HUES6 (cell line): ENCODE measurements around the gene ZBTB49.

Source experiments
- H3K27ac ChIP-seq: 2 replicates; pipeline ENCODE4 v1.7.0; 2013; ENCODE audit warnings: low read depth, mild to moderate bottlenecking, low read length, inconsistent platforms
- H3K27me3 ChIP-seq: 2 replicates; pipeline ENCODE4 v1.6.1; 2013; ENCODE audit warnings: low read length; ENCODE audit not compliant: control insufficient read depth, insufficient read depth
- H3K36me3 ChIP-seq: 2 replicates; pipeline ENCODE4 v1.6.1; 2013; ENCODE audit warnings: low read length; ENCODE audit not compliant: control insufficient read depth, insufficient read depth
- H3K4me1 ChIP-seq: 2 replicates; pipeline ENCODE4 v1.6.1; 2013; ENCODE audit warnings: low read length; ENCODE audit not compliant: control insufficient read depth, insufficient read depth
- H3K4me3 ChIP-seq: 2 replicates; pipeline ENCODE4 v1.5.1; 2013; ENCODE audit warnings: low read depth, low read length
- H3K9ac ChIP-seq: one replicate; pipeline ENCODE4 v1.6.1; 2013; ENCODE audit warnings: mild to moderate bottlenecking, low read length
- H3K9me3 ChIP-seq: 2 replicates; pipeline ENCODE4 v1.6.1; 2013; ENCODE audit warnings: low read depth, low read length; ENCODE audit not compliant: control insufficient read depth, insufficient read depth

Gene ZBTB49

DNA sequence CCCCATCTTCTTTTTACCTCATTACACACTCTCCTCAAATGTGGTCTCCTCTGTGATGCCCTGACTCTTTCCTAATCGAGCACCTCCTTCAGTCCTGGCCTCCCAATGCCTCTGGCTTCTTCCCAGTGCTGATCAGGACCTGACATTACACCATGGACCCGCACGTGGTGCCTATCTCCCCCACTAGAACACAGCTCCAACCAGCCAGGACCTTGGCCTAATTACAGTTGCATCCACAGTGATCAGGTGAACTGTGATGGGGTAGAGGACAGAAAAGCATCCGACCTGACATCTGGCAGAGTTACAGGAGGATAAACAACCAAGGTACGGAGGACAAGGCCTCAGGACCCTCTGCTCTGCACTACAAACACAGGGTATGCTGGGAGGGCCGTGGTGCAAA, 12.5 kb upstream of the ZBTB49 start:
- no peak overlapping the region for H3K27ac ChIP-seq
- H3K4me3 ChIP-seq: no peak overlapping the region
- H3K9ac ChIP-seq: no peak overlapping the region
- H3K27me3 ChIP-seq: no peaks in the 10 kb centered on the region
- H3K4me1 ChIP-seq: no peaks in the 10 kb centered on the region
- H3K36me3 ChIP-seq: peaks cover 90% of the 10 kb centered on the region
- H3K9me3 ChIP-seq: no peaks in the 10 kb centered on the region

DNA sequence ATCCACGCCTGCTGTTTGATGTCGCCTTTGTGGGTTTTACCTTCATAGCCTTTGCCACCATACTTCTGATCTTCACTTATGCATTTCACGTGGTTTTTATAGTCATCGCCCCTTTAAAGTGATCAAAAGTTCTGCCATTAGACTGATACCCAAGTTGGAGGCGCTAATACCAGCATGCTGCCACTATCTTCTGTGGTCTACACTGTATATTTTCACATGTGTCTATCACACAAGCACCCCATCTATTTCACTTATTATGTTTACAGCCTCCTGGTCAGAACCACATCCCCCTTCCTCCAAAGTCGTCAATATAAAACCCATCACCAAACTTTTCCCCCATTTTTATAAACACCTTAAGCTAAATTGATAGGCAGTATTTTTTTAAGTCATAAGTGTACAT, 8.3 kb upstream of the ZBTB49 start:
- H3K27ac ChIP-seq: no peak overlapping the region
- H3K36me3 ChIP-seq: peaks cover 91% of the 10 kb centered on the region
- no peak overlapping the region for H3K9ac ChIP-seq
- no peaks in the 10 kb centered on the region for H3K9me3 ChIP-seq
- no peaks in the 10 kb centered on the region for H3K4me1 ChIP-seq
- no peak overlapping the region for H3K4me3 ChIP-seq
- H3K27me3 ChIP-seq: no peaks in the 10 kb centered on the region

DNA sequence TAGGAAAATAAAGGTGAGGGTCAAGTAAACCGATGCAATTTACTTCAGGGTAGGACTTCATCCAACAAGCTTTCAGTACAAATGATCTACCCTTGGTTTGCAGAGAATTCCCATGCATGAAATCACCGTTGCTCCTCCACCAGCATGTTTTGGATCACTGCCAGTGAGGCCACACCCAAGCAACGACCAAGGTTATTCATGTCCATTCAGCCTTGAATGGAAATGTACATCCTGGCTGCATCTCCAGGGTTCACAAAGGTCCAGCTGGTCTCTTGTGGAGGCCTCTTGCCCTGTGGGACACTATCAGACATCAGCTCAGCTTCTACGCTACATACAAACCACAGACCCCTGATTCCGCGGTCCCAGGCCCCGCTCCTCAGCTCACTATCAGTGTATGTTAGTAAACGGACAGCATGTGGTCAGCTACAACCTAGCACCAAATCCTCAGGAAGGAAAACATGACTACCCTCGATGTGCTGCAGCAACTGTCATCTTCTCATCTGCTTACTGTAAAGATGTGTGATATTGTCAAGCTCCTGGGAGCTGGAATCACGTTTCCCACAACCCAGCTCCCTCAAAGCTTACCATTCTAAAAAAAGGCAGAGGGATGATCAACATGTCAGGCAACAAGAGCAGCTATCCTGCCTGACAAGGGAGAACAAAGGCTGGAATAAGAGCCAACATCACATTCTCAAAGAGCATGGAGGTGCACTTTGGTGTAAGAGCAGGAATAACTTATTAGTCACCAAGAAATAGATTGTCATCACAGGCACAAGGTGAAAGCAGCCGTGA, 5.0 kb upstream of the ZBTB49 start:
- Histone ChIP-seq H3K27me3 (no peaks in the 10 kb centered on the region), H3K27ac (no peak overlapping the region), H3K36me3 (peaks cover 68% of the 10 kb centered on the region), H3K9ac (no peak overlapping the region), H3K4me3 (no peak overlapping the region), H3K4me1 (peaks cover 6% of the 10 kb centered on the region; the same call in 1 of the 2 replicates), H3K9me3 (no peaks in the 10 kb centered on the region)

DNA sequence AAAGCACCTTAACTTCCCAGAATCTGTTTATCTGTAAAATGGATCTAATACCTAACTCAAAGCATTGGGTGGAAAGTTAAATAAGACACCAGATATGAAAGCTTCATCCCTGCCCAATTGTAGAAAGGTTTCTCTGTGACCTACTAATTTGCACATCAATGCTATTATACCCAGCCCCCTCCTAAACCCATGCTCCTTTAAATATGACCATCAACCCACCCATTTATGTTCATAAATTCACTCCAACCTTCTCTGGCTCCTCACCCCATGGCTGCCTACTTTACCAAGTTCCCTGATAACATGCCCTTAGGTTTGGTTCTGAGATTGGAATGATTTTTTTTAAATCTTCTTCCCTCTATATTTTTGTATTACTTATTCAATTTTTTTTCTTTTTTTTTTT, 2.0 kb upstream of the ZBTB49 start:
- Histone ChIP-seq H3K4me1 (peaks cover 11% of the 10 kb centered on the region; the same call in 1 of the 2 replicates), H3K36me3 (peaks cover 38% of the 10 kb centered on the region), H3K27me3 (no peaks in the 10 kb centered on the region), H3K27ac (no peak overlapping the region), H3K9me3 (no peaks in the 10 kb centered on the region), H3K4me3 (no peak overlapping the region), H3K9ac (no peak overlapping the region)

DNA sequence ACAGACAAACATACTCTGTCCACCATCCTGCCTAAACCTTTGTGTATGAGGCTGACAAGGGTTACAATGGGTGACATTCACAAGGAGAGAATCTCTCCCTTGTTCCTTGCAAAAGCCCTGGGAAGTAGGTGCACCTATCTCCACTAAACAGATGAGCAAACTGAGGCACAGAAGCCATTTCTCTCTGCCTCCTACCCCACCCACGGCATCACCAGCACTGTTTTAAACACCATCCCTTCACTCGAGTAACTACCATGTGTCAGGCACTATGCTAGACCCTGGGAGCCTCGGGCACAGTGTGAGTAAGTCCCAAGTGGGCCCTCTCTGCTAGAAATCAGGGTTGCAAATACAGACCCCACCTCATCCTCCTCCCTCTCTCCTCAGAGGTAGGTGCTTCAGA, 996 bp upstream of the ZBTB49 start:
- Histone ChIP-seq H3K4me1 (peaks cover 11% of the 10 kb centered on the region; the same call in 1 of the 2 replicates), H3K36me3 (peaks cover 29% of the 10 kb centered on the region), H3K9ac (peak overlapping the region; percentile 73), H3K27ac (no peak overlapping the region), H3K4me3 (peak overlapping the region; percentile 92), H3K27me3 (no peaks in the 10 kb centered on the region), H3K9me3 (no peaks in the 10 kb centered on the region)

DNA sequence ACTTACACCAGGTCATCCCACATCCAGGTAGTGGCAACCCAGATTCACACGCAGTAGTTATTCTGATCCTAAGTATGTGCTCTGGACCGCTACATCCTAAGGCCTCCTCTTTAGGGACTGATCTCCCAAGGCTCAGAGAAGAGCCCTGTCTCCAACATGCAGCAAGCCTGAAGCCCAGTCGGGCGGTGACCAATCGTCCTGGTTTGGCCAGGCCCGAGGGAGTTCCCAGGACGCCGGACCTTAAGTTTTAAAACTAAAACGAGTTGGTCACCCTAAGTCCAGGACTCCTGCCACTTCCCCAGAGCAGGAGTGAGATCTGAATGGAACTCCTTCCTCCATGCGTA, 482 bp upstream of the ZBTB49 start:
- Histone ChIP-seq H3K27me3 (no peaks in the 10 kb centered on the region), H3K4me1 (peaks cover 11% of the 10 kb centered on the region; the same call in 1 of the 2 replicates), H3K9ac (peak overlapping the region; percentile 73), H3K9me3 (no peaks in the 10 kb centered on the region), H3K36me3 (peaks cover 23% of the 10 kb centered on the region), H3K4me3 (peak overlapping the region; percentile 92), H3K27ac (no peak overlapping the region)

DNA sequence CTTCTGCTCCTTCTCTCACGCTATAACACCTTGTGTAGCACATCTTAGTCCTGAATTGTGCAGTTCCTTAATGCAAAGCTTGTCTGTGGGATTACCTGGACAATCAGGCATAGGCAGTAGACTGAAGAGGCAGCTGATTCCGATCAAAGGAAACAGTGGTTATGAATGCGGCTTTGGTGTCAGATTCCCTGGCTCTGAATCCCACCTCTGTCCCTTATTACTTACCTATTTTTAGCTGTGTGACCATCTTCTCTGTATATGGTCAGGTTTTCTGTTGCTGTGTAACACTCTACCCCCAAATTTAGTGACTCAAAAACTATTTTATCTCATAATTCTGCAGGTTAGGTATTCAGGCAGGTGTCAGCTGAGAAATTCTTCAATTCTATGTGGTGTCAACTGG, 3.2 kb downstream of the ZBTB49 start:
- peaks cover 2% of the 10 kb centered on the region; the same call in 1 of the 2 replicates for H3K9me3 ChIP-seq
- H3K4me3 ChIP-seq: no peak overlapping the region
- no peak overlapping the region for H3K27ac ChIP-seq
- H3K36me3 ChIP-seq: no peaks in the 10 kb centered on the region; the same call in 1 of the 2 replicates
- H3K9ac ChIP-seq: no peak overlapping the region
- no peaks in the 10 kb centered on the region for H3K27me3 ChIP-seq
- peaks cover 11% of the 10 kb centered on the region; the same call in 1 of the 2 replicates for H3K4me1 ChIP-seq

DNA sequence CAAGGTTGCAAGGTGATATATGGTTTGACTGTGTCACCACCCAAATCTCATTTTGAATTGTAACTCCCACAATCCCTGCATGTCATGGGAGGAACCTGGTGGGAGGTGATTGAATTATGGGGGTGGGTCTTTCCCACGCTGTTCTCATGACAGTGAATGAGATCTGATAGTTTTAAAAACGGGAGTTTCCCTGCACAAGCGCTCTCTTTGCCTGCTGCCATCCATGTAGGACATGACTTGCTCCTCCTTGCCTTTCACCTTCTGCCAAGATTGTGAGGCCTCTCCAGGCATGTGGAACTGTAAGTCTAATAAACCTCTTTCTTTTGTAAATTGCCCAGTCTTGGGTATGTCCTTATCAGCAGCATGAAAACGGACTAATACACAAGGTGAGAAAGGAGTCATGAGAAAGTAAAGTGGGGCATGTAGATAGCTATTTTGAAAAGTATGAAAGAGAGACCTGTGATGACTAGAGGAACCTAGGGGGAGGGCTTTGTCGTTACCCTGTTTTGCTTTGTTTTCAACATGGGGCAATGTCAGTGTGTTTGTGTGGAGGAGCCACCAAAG, 6.3 kb downstream of the ZBTB49 start:
- no peaks in the 10 kb centered on the region; the same call in 1 of the 2 replicates for H3K4me1 ChIP-seq
- H3K9me3 ChIP-seq: peaks cover 2% of the 10 kb centered on the region; the same call in 1 of the 2 replicates
- no peaks in the 10 kb centered on the region for H3K27me3 ChIP-seq
- peaks cover 3% of the 10 kb centered on the region; the same call in 1 of the 2 replicates for H3K36me3 ChIP-seq
- no peak overlapping the region for H3K4me3 ChIP-seq
- H3K9ac ChIP-seq: no peak overlapping the region
- no peak overlapping the region for H3K27ac ChIP-seq

DNA sequence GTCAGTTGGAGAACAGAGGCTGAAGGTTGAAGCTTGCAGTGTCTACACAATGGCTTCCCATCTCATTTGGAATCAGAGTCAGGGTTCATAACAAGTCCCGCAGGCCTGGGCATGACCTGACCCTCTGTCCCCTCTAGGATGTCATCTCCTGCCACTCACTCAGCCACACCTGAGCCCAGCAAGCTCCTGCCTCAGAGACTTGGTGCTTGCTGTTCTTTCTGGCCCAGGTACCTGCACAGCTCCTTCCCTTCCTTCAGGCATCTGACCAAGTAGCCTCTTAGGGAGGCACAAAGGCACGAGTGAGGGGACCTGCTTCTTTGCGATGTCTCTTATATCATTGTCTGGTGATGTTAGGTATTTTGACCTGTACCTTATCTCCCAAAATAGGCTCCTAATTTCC, 9.0 kb downstream of the ZBTB49 start:
- Histone ChIP-seq H3K4me3 (no peak overlapping the region), H3K4me1 (no peaks in the 10 kb centered on the region), H3K27me3 (no peaks in the 10 kb centered on the region), H3K9ac (no peak overlapping the region), H3K9me3 (peaks cover 2% of the 10 kb centered on the region; the same call in 1 of the 2 replicates), H3K36me3 (peaks cover 17% of the 10 kb centered on the region), H3K27ac (no peak overlapping the region)

DNA sequence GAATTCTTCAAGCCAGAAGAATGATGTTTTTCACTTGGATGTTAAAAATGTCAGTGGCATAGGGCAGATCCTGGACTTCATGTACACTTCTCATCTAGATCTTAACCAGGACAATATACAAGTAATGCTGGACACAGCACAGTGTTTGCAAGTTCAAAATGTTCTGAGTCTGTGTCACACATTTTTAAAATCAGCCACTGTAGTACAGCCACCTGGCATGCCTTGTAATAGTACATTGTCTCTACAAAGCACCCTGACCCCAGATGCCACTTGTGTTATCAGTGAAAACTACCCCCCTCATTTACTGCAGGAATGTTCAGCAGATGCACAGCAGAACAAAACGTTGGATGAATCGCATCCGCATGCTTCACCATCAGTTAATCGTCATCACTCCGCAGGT, 11.9 kb downstream of the ZBTB49 start:
- Histone ChIP-seq H3K27me3 (no peaks in the 10 kb centered on the region), H3K27ac (no peak overlapping the region), H3K36me3 (peaks cover 26% of the 10 kb centered on the region), H3K9ac (no peak overlapping the region), H3K4me1 (no peaks in the 10 kb centered on the region), H3K9me3 (no peaks in the 10 kb centered on the region), H3K4me3 (no peak overlapping the region)

DNA sequence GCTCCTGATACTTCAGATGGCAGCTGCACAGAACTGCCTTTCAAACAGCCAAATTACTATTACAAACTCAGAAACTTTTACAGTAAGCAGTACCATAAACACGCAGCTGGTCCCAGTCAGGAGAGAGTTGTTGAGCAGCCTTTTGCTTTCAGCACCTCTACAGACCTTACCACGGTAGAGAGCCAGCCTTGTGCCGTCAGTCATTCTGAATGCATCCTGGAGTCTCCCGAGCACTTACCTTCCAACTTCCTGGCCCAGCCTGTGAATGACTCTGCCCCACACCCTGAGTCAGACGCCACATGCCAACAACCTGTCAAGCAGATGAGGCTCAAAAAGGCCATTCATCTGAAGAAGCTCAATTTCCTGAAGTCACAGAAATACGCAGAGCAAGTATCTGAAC, 12.4 kb downstream of the ZBTB49 start:
- H3K36me3 ChIP-seq: peaks cover 31% of the 10 kb centered on the region
- no peaks in the 10 kb centered on the region for H3K4me1 ChIP-seq
- no peak overlapping the region for H3K9ac ChIP-seq
- no peak overlapping the region for H3K27ac ChIP-seq
- no peaks in the 10 kb centered on the region for H3K27me3 ChIP-seq
- H3K4me3 ChIP-seq: no peak overlapping the region
- H3K9me3 ChIP-seq: no peaks in the 10 kb centered on the region
